ENCODE results near the gene PDE6D.
"Not testable (repeated sequence)": the region's sequence is repeated elsewhere in the genome, so short reads cannot be mapped to it uniquely, and the experiment has no call there.

The PDE6D gene

DNA sequence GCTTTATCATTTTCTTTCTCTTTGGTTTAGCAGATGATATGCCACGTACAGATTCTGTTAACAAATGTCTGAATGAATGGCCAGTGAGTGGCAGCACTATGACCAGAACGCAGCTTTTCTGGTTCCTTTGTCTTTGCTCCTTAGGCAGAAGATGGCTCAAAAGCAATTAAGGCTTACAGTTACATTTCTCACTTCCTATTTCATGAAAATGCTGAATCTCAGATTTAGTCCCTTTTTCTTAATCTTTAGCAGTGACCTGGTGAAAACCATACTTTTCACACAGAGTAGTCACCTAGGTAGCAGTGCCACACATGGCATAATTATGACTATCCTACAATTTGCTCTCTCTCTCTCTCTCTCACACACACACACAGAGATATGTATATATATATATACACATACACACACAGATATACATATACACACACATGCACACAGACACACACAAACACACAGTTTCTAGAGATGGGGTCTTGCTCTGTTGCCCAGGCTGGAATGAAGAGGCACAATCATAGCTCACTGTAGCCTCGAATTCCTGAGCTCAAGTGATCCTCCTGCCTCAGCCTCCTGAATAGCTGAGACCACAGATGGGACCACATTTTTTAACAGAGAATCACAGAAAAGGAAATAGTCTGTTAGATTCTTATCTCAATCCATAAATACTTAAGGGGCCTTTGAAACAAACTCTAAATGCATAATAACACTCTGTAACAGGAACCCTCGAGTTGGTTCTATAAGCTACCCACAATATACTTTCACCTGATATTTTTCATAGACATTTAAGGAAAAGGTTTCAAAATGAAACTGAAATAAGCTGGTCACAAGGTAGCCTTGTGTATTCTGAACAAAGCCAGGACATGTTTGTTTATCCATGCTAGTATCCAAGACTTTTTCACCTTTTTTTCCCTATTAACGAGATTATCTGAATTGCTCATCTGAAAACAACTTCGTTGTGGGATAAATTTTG lies 11.6 kb downstream of the PDE6D start:
- no peak for DNase-seq

DNA sequence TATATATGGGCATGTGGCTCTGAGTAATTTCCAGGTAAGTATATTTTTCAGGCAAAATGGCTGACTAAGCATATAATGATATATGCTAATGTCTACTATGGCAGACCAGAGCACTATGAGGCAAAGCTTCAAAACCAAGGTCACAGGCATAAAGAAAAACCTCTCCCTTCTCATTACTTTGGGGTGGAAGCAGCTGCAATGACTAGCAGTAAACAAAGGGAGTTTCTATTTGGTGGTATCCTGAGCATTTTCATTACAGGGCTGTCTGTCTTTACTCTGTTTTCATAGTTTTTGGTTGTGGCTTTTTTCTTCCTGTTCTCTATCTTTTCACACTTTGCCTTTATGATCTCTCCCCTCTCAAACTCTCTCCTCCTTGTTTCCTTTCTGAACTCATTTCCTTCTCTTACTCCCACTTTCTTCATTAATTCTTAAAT lies 15.6 kb downstream of the PDE6D start:
- no peak for DNase-seq

DNA sequence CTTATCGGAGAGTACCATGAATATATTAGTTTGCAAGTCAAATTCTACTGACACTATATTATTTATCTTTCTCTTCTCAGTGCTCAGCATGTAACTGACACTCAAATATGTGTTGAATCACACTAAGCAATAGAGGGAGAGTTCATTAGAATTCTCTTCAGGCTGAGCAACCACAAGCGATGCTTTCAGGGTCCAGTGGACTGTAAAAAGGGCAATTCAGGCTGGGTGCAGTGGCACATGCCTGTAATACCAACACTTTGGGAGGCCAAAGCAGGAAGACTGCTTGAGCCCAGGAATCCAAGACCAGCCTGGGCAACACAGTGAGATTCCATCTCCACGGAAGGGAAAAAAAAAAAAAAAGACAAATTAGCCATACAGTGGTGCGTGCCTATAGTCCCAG lies 16.3 kb downstream of the PDE6D start:
- DNase-seq: no peak

- no peak for DNase-seq
These were observed 17.0 kb downstream of the PDE6D start for GRCh38 chr2:231764124-231764523.

GRCh38 chr2:231761735-231762134 lies 19.3 kb downstream of the PDE6D start:
- DNase-seq: no peak

GRCh38 chr2:231752061-231752460 lies 29.0 kb downstream of the PDE6D start:
- no peak for DNase-seq

DNA sequence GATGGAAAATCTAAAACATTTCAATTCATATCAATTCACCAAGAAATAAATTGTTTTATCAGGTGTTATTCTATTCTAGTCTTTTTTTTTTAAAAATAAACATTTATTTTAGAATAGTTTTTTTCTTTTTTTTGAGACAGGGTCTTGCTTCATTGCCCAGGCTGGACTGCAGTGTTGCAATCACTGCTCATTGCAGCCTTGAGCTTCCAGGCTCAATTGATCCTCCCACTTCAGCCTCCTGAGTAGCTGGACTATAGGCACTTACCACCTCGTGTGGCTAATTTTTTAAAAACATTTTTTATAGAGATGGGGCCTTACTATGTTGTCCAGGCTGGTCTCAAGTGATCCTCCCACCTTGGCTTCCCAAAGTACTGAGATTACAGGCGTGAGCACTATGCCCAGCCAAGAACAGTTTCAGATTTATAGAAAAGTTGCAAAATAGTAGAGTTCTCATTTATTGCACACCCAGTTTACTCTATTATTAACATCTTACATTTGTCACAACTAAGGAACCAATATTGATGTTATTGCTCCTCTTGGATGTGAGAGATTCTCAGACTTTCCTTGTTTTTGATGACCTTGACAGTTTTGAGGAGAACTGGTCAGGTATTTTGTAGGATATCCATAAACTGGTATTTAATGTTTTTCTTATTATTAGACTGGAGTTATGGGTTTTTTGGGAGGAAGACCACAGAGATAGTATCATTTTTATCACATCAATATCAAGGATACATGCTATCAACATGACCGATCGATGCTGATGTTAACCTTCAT lies 29.9 kb downstream of the PDE6D start:
- no peak for DNase-seq

GRCh38 chr2:231749016-231749415 lies 32.1 kb downstream of the PDE6D start:
- not testable (repeated sequence) for DNase-seq

- DNase-seq: not testable (repeated sequence)
These were observed 32.8 kb downstream of the PDE6D start for GRCh38 chr2:231748153-231748896.

GRCh38 chr2:231745303-231746038 lies 35.6 kb downstream of the PDE6D start:
- no peak for DNase-seq

- DNase-seq: no peak
These were observed 37.5 kb downstream of the PDE6D start for GRCh38 chr2:231743376-231744116.

DNA sequence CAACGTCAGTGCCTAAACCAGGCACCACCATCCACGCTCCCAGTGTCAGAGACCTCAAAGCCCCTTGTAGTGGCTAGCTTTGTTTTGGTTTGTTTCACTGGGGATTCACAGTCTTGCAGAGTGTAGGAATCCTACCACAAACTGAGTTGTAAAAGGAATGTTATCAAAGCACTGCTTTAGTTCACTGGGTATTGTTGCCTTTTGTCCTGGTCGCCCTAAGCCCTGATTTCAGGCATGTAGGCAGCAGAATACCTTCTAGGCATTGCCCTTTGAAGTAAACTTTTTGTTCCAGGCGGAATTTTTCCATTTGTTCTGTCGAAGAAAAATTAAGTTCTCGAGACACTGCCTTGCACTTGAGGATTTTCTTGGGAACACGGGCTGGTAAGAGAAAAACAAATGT lies 43.3 kb downstream of the PDE6D start:
- DNase-seq: no peak

- DNase-seq: no peak
These were observed 48.5 kb downstream of the PDE6D start for GRCh38 chr2:231732604-231733003.

- no peak for DNase-seq
These were observed 53.5 kb downstream of the PDE6D start for GRCh38 chr2:231727621-231728020.

- no peak for DNase-seq
These were observed 54.8 kb downstream of the PDE6D start for GRCh38 chr2:231726276-231726675.

- DNase-seq: no peak
These were observed 55.6 kb downstream of the PDE6D start for GRCh38 chr2:231725476-231725875.

- DNase-seq: no peak
These were observed 58.3 kb downstream of the PDE6D start for GRCh38 chr2:231722721-231723307.

GRCh38 chr2:231720987-231721966 lies 59.8 kb downstream of the PDE6D start:
- DNase-seq: no peak

- DNase-seq: no peak
These were observed 60.6 kb downstream of the PDE6D start for GRCh38 chr2:231720292-231720986.

All from NCI-H1930 (cell line).